ENCODE results near the gene ZCCHC14. TPM values are rescaled to one million over a fixed set of nuclear protein-coding genes. Genes with fewer than 3 reads are reported as not detected.
"Not testable (repeated sequence)": the region's sequence is repeated elsewhere in the genome, so short reads cannot be mapped to it uniquely, and the experiment has no call there.

ZCCHC14 gene
- total RNA-seq, 1 experiment from 2014 or later = 30.3 TPM

GRCh38 chr16:87483481-87483880, 9.3 kb downstream of the ZCCHC14 start:
- no TSS peak for BruUV-seq (replicated peaks)
- H3K27ac ChIP-seq (ENCODE audit: low read depth, low read length, poor library complexity, severe bottlenecking) = no peak overlapping the region
- CTCF ChIA-PET = no interaction called here
- H3K4me3 ChIP-seq (ENCODE audit: low read depth, low read length, poor library complexity, severe bottlenecking) = no peak overlapping the region
- POLR2A ChIA-PET (ENCODE audit: low non-redundant PET) = no interaction called here
- TF ChIP-seq EZH2 (IDR thresholded peaks at IDR 0.05; ENCODE audit: borderline replicate concordance, low read depth, low read length, poor library complexity, severe bottlenecking) (no peak), CTCF (conservative IDR thresholded peaks at IDR 0.05; ENCODE audit: low read depth, low read length) (no peak)
- H3K4me1 ChIP-seq (ENCODE audit: insufficient read depth, low read length, poor library complexity, severe bottlenecking) = no peaks in the 10 kb centered on the region
- H3K36me3 ChIP-seq (ENCODE audit: insufficient read depth, low read length, poor library complexity, severe bottlenecking) = peaks cover 4% of the 10 kb centered on the region
- DNase-seq (ENCODE audit: low spot score) = no peak
- intact Hi-C loops (cut with micrococcal nuclease; ENCODE audit: unreplicated experiment) = no loop called here
- H3K9me3 ChIP-seq (ENCODE audit: low read depth, low read length, poor library complexity, severe bottlenecking) = no peaks in the 10 kb centered on the region
- H3K27me3 ChIP-seq (replicated peaks; ENCODE audit: insufficient read depth, low read depth, low read length, poor library complexity) = no peaks in the 10 kb centered on the region

DNA sequence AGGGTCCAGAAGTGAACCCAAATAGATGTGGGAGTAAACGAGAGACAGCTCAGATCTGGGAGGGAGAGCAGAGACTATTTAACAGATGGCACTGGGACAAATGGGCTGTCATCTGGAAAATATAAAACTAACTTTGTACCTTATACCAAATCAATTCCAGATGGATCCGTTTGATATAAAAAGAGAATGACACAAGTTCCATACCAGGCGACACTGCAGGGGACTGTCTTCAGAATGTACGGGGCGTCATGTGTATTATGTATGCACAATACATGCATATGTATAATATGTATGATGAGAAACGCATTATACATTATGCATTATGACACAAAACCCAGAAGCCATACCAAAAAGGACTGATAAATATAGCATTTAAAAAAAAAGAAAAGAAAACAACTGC, 10.2 kb downstream of the ZCCHC14 start:
- H3K9me3 ChIP-seq (ENCODE audit: low read depth, low read length, poor library complexity, severe bottlenecking); H3K27ac ChIP-seq (ENCODE audit: low read depth, low read length, poor library complexity, severe bottlenecking); H3K27me3 ChIP-seq (replicated peaks; ENCODE audit: insufficient read depth, low read depth, low read length, poor library complexity); POLR2A ChIA-PET (ENCODE audit: low non-redundant PET); intact Hi-C loops (cut with micrococcal nuclease; ENCODE audit: unreplicated experiment); H3K36me3 ChIP-seq (ENCODE audit: insufficient read depth, low read length, poor library complexity, severe bottlenecking); DNase-seq (ENCODE audit: low spot score); BruUV-seq (replicated peaks); CTCF ChIA-PET; H3K4me1 ChIP-seq (ENCODE audit: insufficient read depth, low read length, poor library complexity, severe bottlenecking); H3K4me3 ChIP-seq (ENCODE audit: low read depth, low read length, poor library complexity, severe bottlenecking): not testable (repeated sequence)

GRCh38 chr16:87482266-87482665, 10.6 kb downstream of the ZCCHC14 start:
- BruUV-seq (replicated peaks) = no TSS peak
- no peak overlapping the region for H3K4me3 ChIP-seq (ENCODE audit: low read depth, low read length, poor library complexity, severe bottlenecking)
- H3K27me3 ChIP-seq (replicated peaks; ENCODE audit: insufficient read depth, low read depth, low read length, poor library complexity) = no peaks in the 10 kb centered on the region
- ChIA-PET CTCF (no interaction called here), POLR2A (ENCODE audit: low non-redundant PET) (no interaction called here)
- intact Hi-C loops (cut with micrococcal nuclease; ENCODE audit: unreplicated experiment) = no loop called here
- no peak overlapping the region for H3K27ac ChIP-seq (ENCODE audit: low read depth, low read length, poor library complexity, severe bottlenecking)
- no peaks in the 10 kb centered on the region for H3K9me3 ChIP-seq (ENCODE audit: low read depth, low read length, poor library complexity, severe bottlenecking)
- DNase-seq (ENCODE audit: low spot score) = no peak
- no peak for TF ChIP-seq CTCF (conservative IDR thresholded peaks at IDR 0.05; ENCODE audit: low read depth, low read length)
- TF ChIP-seq EZH2 (IDR thresholded peaks at IDR 0.05; ENCODE audit: borderline replicate concordance, low read depth, low read length, poor library complexity, severe bottlenecking) = no peak
- H3K36me3 ChIP-seq (ENCODE audit: insufficient read depth, low read length, poor library complexity, severe bottlenecking) = peaks cover 4% of the 10 kb centered on the region
- H3K4me1 ChIP-seq (ENCODE audit: insufficient read depth, low read length, poor library complexity, severe bottlenecking) = no peaks in the 10 kb centered on the region

- H3K4me1 ChIP-seq (ENCODE audit: insufficient read depth, low read length, poor library complexity, severe bottlenecking); H3K36me3 ChIP-seq (ENCODE audit: insufficient read depth, low read length, poor library complexity, severe bottlenecking); intact Hi-C loops (cut with micrococcal nuclease; ENCODE audit: unreplicated experiment); BruUV-seq (replicated peaks); CTCF ChIA-PET; H3K27ac ChIP-seq (ENCODE audit: low read depth, low read length, poor library complexity, severe bottlenecking); POLR2A ChIA-PET (ENCODE audit: low non-redundant PET); H3K9me3 ChIP-seq (ENCODE audit: low read depth, low read length, poor library complexity, severe bottlenecking); DNase-seq (ENCODE audit: low spot score); H3K4me3 ChIP-seq (ENCODE audit: low read depth, low read length, poor library complexity, severe bottlenecking); H3K27me3 ChIP-seq (replicated peaks; ENCODE audit: insufficient read depth, low read depth, low read length, poor library complexity): not testable (repeated sequence)
These were observed 11.1 kb downstream of the ZCCHC14 start for GRCh38 chr16:87481711-87482110.

GRCh38 chr16:87477209-87477981, 15.4 kb downstream of the ZCCHC14 start:
- POLR2A ChIA-PET (ENCODE audit: low non-redundant PET); intact Hi-C loops (cut with micrococcal nuclease; ENCODE audit: unreplicated experiment); H3K4me3 ChIP-seq (ENCODE audit: low read depth, low read length, poor library complexity, severe bottlenecking): not testable (repeated sequence)

More at GRCh38 chr16:87477209-87477981, 15.4 kb downstream of the ZCCHC14 start:
- H3K36me3 ChIP-seq (ENCODE audit: insufficient read depth, low read length, poor library complexity, severe bottlenecking); H3K27me3 ChIP-seq (replicated peaks; ENCODE audit: insufficient read depth, low read depth, low read length, poor library complexity); H3K4me1 ChIP-seq (ENCODE audit: insufficient read depth, low read length, poor library complexity, severe bottlenecking); DNase-seq (ENCODE audit: low spot score); CTCF ChIA-PET; H3K9me3 ChIP-seq (ENCODE audit: low read depth, low read length, poor library complexity, severe bottlenecking); H3K27ac ChIP-seq (ENCODE audit: low read depth, low read length, poor library complexity, severe bottlenecking); BruUV-seq (replicated peaks): not testable (repeated sequence)
